Nephron progenitor cell (in vitro differentiated cells): ENCODE data around the gene NCK2.

Experiments
- DNase-seq: peaks from one replicate; pipeline ENCODE4 v3.0.0; 2021
- H3K27ac Mint-ChIP-seq: 2 replicates; pipeline ENCODE4 v1.8.0; 2021; ENCODE audit warnings: mild to moderate bottlenecking, moderate library complexity, mixed read lengths
- H3K27me3 Mint-ChIP-seq: 2 replicates; pipeline ENCODE4 v1.8.0; 2021; ENCODE audit warnings: mild to moderate bottlenecking, low read depth, mixed read lengths; ENCODE audit not compliant: poor library complexity
- H3K36me3 Mint-ChIP-seq: 2 replicates; pipeline ENCODE4 v1.8.0; 2021; ENCODE audit warnings: low read depth, mixed read lengths
- H3K4me1 Mint-ChIP-seq: 2 replicates; pipeline ENCODE4 v1.8.0; 2021; ENCODE audit warnings: mixed read lengths
- H3K4me3 Mint-ChIP-seq: 2 replicates; pipeline ENCODE4 v1.8.0; 2021; ENCODE audit warnings: mild to moderate bottlenecking, moderate library complexity, mixed read lengths
- H3K9me3 Mint-ChIP-seq: 2 replicates; pipeline ENCODE4 v1.8.0; 2021; ENCODE audit warnings: mild to moderate bottlenecking, moderate library complexity, mixed read lengths
- TF ChIP-seq, protein P1 (sequence below): fragments of 200-600 bp; sonication (generic); IDR thresholded peaks from 2 replicates; pipeline ENCODE4 v1.5.0; 2021; ENCODE audit warnings: antibody characterized with exemption

The NCK2 gene

GRCh38 chr2:105741617-105742016 is 3.1 kb upstream of the NCK2 start:
- peaks cover 25% of the 10 kb centered on the region for H3K27me3 Mint-ChIP-seq
- no peak overlapping the region for H3K27ac Mint-ChIP-seq
- H3K9me3 Mint-ChIP-seq = peaks cover 3% of the 10 kb centered on the region
- H3K4me1 Mint-ChIP-seq = peaks cover 38% of the 10 kb centered on the region
- TF ChIP-seq, protein P1, sequence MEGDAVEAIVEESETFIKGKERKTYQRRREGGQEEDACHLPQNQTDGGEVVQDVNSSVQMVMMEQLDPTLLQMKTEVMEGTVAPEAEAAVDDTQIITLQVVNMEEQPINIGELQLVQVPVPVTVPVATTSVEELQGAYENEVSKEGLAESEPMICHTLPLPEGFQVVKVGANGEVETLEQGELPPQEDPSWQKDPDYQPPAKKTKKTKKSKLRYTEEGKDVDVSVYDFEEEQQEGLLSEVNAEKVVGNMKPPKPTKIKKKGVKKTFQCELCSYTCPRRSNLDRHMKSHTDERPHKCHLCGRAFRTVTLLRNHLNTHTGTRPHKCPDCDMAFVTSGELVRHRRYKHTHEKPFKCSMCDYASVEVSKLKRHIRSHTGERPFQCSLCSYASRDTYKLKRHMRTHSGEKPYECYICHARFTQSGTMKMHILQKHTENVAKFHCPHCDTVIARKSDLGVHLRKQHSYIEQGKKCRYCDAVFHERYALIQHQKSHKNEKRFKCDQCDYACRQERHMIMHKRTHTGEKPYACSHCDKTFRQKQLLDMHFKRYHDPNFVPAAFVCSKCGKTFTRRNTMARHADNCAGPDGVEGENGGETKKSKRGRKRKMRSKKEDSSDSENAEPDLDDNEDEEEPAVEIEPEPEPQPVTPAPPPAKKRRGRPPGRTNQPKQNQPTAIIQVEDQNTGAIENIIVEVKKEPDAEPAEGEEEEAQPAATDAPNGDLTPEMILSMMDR = no peak
- DNase-seq = no peak
- no peaks in the 10 kb centered on the region for H3K36me3 Mint-ChIP-seq
- H3K4me3 Mint-ChIP-seq = no peak overlapping the region

- Mint-ChIP-seq H3K4me1 (peaks cover 54% of the 10 kb centered on the region), H3K9me3 (peaks cover 4% of the 10 kb centered on the region), H3K27ac (peak overlapping the region; percentile 36), H3K36me3 (peaks cover 13% of the 10 kb centered on the region), H3K27me3 (peaks cover 25% of the 10 kb centered on the region), H3K4me3 (peak overlapping the region; percentile 87)
- TF ChIP-seq, protein P1 = no peak
- peak; percentile 77 for DNase-seq
Measured at GRCh38 chr2:105744091-105744908, 412 bp upstream of the NCK2 start.

DNA sequence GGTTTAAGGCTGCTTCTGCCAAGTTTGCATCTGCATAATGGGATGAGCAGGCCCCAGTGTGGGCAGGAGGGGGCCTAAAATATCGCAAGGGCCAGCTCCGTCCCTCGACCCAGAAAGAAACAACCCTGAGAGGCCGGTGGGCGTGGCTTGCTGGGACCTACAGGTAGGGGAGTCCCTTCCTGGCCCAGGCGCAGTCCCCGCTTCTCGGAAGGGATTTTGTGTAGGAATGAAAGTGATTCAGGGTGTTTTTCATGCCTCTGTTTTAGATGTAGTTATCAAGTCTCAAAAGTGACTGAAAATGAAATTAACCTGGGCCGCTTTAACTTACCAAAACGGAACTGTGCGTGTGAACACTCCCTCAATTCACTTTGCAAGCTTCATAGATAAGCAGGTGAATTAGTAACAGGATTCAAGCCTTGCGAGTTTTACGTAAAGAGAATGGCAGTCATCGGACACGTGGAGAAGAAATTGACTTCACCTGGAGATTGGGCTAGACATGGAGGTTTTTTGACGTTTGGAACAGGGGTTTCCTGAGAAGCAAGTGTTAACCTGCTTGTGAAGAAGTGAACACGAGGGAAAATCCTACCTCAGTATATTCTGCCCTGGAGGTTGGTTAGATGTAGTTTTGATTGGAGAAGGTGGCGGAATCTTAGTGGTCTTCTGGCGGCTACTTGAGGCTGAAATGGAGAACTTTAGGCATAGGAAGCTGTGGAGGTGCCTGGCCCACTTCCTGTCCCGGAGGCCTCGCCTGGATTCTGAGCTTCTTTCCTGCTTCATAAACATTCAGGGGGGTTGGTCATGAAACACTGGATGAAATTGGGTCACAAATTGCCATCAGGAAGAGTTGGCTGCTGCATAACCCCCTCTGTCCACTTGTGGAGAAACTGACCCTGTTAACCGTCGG is 1.7 kb downstream of the NCK2 start:
- peak; percentile 74 for DNase-seq
- TF ChIP-seq, protein P1 = no peak
- peak overlapping the region; percentile 88 for H3K27ac Mint-ChIP-seq

GRCh38 chr2:105747254-105747894 is 2.7 kb downstream of the NCK2 start:
- peaks cover 42% of the 10 kb centered on the region for H3K4me1 Mint-ChIP-seq

More for the DNA sequence above, 1.7 kb downstream of the NCK2 start:
- peaks cover 20% of the 10 kb centered on the region for H3K27me3 Mint-ChIP-seq
- peak overlapping the region; percentile 95 for H3K4me3 Mint-ChIP-seq
- H3K36me3 Mint-ChIP-seq = peaks cover 34% of the 10 kb centered on the region
- peaks cover 13% of the 10 kb centered on the region for H3K9me3 Mint-ChIP-seq
- peaks cover 42% of the 10 kb centered on the region for H3K4me1 Mint-ChIP-seq

DNA sequence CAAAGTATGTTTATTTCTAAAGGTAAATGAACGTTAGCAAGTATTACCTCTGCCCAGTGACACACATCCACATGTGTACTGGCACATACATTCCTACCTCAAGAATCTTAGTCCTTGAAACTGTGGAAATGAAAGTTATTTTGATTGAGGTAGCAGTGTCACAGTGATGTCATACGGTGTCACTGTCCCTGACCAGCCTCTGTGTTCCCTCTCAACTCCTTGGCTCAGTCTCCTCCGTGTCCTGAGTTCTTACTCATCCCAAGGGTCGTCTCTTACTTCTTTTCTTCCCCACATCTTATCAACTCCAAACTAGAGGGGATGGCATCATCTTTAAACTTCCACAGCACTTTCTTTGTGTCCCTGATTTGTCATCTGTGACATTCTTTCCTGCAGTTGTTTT is 3.3 kb downstream of the NCK2 start:
- Mint-ChIP-seq H3K36me3 (peaks cover 45% of the 10 kb centered on the region), H3K27ac (peak overlapping the region; percentile 33), H3K4me1 (peaks cover 42% of the 10 kb centered on the region), H3K9me3 (peaks cover 15% of the 10 kb centered on the region), H3K27me3 (peaks cover 11% of the 10 kb centered on the region), H3K4me3 (peak overlapping the region; percentile 32)
- no peak for DNase-seq
- TF ChIP-seq, protein P1 = no peak

More at GRCh38 chr2:105747254-105747894, 2.7 kb downstream of the NCK2 start:
- no peak for DNase-seq
- Mint-ChIP-seq H3K36me3 (peaks cover 39% of the 10 kb centered on the region), H3K27me3 (peaks cover 16% of the 10 kb centered on the region), H3K9me3 (peaks cover 15% of the 10 kb centered on the region), H3K4me3 (peak overlapping the region; percentile 95), H3K27ac (no peak overlapping the region)
- TF ChIP-seq, protein P1 = no peak
